Activated CD8-positive, alpha-beta T cell treated with anti-CD3 and anti-CD28 coated beads, Interleukin-2, amount 10 ng/mL, durations not matched to agents 7 days and 5 days (primary cell): ENCODE data around the gene ENDOV. TPM values are rescaled to one million over a fixed set of nuclear protein-coding genes. Genes with fewer than 3 reads are reported as not detected.
"Not testable (repeated sequence)": the region's sequence is repeated elsewhere in the genome, so short reads cannot be mapped to it uniquely, and the experiment has no call there.

ENCODE experiments used
- ATAC-seq: fragments of 150-1000 bp; cut with Tn5 transposase; one replicate; pipeline ENCODE4 v1.10.0; 2021; ENCODE audit warnings: moderate library complexity
- CTCF ChIA-PET: fragments of 350-600 bp; sonication (Branson Sonifier 250); formaldehyde crosslinking; loops from one replicate; lab custom pipeline; 2021; ENCODE audit warnings: antibody characterized with exemption; lab: Charles Lee
- POLR2A ChIA-PET: fragments of 350-600 bp; sonication (Branson Sonifier 250); formaldehyde crosslinking; loops from one replicate; lab custom pipeline; 2021; ENCODE audit warnings: antibody characterized with exemption; lab: Charles Lee
- DNase-seq: peaks from one replicate; pipeline ENCODE4 v3.0.0-alpha.2; 2020
- H3K27ac Mint-ChIP-seq: one replicate; pipeline ENCODE4 v1.8.0; 2021; ENCODE audit warnings: mild to moderate bottlenecking, mixed read lengths
- H3K27me3 Mint-ChIP-seq: one replicate; pipeline ENCODE4 v1.8.0; 2021; ENCODE audit warnings: low read depth, mixed read lengths
- H3K36me3 Mint-ChIP-seq: one replicate; pipeline ENCODE4 v1.8.0; 2021; ENCODE audit warnings: low read depth, mixed read lengths
- H3K4me1 Mint-ChIP-seq: one replicate; pipeline ENCODE4 v1.8.0; 2021; ENCODE audit warnings: low read depth, mixed read lengths
- H3K4me3 Mint-ChIP-seq: one replicate; pipeline ENCODE4 v1.8.0; 2021; ENCODE audit warnings: mild to moderate bottlenecking, mixed read lengths
- H3K9me3 Mint-ChIP-seq: one replicate; pipeline ENCODE4 v1.8.0; 2022; ENCODE audit warnings: mixed read lengths; ENCODE audit not compliant: insufficient read depth
- total RNA-seq, 2 experiments: library from RNA; stranded (reverse); gene quantifications; one replicate each; pipeline ENCODE4 v1.2.3, GENCODE V29; 2021

Gene ENDOV
- total RNA-seq, 2 experiments from 2014 or later, result 15.7 to 18.7 TPM

GRCh38 chr17:80389011-80389995, 25.7 kb upstream of the ENDOV start:
- ATAC-seq (no peak), DNase-seq (no peak)
- Mint-ChIP-seq H3K27me3 (no peaks in the 10 kb centered on the region), H3K9me3 (no peaks in the 10 kb centered on the region), H3K27ac (no peak overlapping the region), H3K4me1 (peaks cover 6% of the 10 kb centered on the region), H3K36me3 (peaks cover 81% of the 10 kb centered on the region), H3K4me3 (no peak overlapping the region)
- ChIA-PET POLR2A (no interaction called here), CTCF (no interaction called here)

GRCh38 chr17:80393241-80393890, 21.6 kb upstream of the ENDOV start:
- Mint-ChIP-seq H3K9me3 (no peaks in the 10 kb centered on the region), H3K4me3 (no peak overlapping the region), H3K27me3 (no peaks in the 10 kb centered on the region), H3K36me3 (peaks cover 64% of the 10 kb centered on the region), H3K27ac (no peak overlapping the region), H3K4me1 (peaks cover 11% of the 10 kb centered on the region)
- DNase-seq, result no peak
- ChIA-PET POLR2A (interaction anchor here (1.0 kb wide), 1 partner anchor 9 kb away, joined by 3 read pairs; no protein-coding TSS in a partner anchor), CTCF (no interaction called here)
- ATAC-seq, result no peak

GRCh38 chr17:80393961-80394360, 21.0 kb upstream of the ENDOV start:
- H3K4me3 Mint-ChIP-seq, result no peak overlapping the region
- H3K9me3 Mint-ChIP-seq, result no peaks in the 10 kb centered on the region
- peaks cover 11% of the 10 kb centered on the region for H3K4me1 Mint-ChIP-seq
- no peak for DNase-seq
- peaks cover 58% of the 10 kb centered on the region for H3K36me3 Mint-ChIP-seq
- H3K27me3 Mint-ChIP-seq, result no peaks in the 10 kb centered on the region
- POLR2A ChIA-PET, result interaction anchor here (1.0 kb wide), 1 partner anchor 9 kb away, joined by 3 read pairs; no protein-coding TSS in a partner anchor
- ATAC-seq, result no peak
- CTCF ChIA-PET, result no interaction called here
- H3K27ac Mint-ChIP-seq, result no peak overlapping the region

GRCh38 chr17:80394629-80395216, 20.2 kb upstream of the ENDOV start:
- CTCF ChIA-PET, result interaction anchor here (0.6 kb wide), 1 partner anchor 105 kb away, joined by 3 read pairs; no protein-coding TSS in a partner anchor
- H3K4me1 Mint-ChIP-seq, result peaks cover 9% of the 10 kb centered on the region
- H3K9me3 Mint-ChIP-seq, result no peaks in the 10 kb centered on the region
- H3K4me3 Mint-ChIP-seq, result no peak overlapping the region
- no peak for DNase-seq
- peaks cover 52% of the 10 kb centered on the region for H3K36me3 Mint-ChIP-seq
- no peaks in the 10 kb centered on the region for H3K27me3 Mint-ChIP-seq
- peak overlapping the region; percentile 24 for H3K27ac Mint-ChIP-seq
- POLR2A ChIA-PET, result interaction anchor here (0.6 to 1.0 kb wide), 3 partner anchors 9 to 165 kb away, joined by 3 to 5 read pairs (median 3); no protein-coding TSS in a partner anchor
- no peak for ATAC-seq

- Mint-ChIP-seq H3K36me3 (peaks cover 45% of the 10 kb centered on the region), H3K9me3 (no peaks in the 10 kb centered on the region), H3K4me3 (no peak overlapping the region), H3K27ac (peak overlapping the region; percentile 30), H3K27me3 (no peaks in the 10 kb centered on the region), H3K4me1 (peaks cover 9% of the 10 kb centered on the region)
- ATAC-seq (no peak), DNase-seq (no peak)
- ChIA-PET POLR2A (interaction anchor here (0.6 to 1.0 kb wide), 3 partner anchors 10 to 164 kb away, joined by 3 to 5 read pairs (median 3); no protein-coding TSS in a partner anchor), CTCF (no interaction called here)
These were observed 19.4 kb upstream of the ENDOV start for GRCh38 chr17:80395402-80396151.

GRCh38 chr17:80396157-80397033, 18.6 kb upstream of the ENDOV start:
- CTCF ChIA-PET, result no interaction called here
- POLR2A ChIA-PET, result interaction anchor here (0.8 kb wide), 1 partner anchor 37 kb away, joined by 4 read pairs; no protein-coding TSS in a partner anchor
- DNase-seq (no peak), ATAC-seq (peak; percentile 20)
- Mint-ChIP-seq H3K4me1 (peaks cover 9% of the 10 kb centered on the region), H3K9me3 (no peaks in the 10 kb centered on the region), H3K4me3 (no peak overlapping the region), H3K27ac (peak overlapping the region; percentile 40), H3K27me3 (no peaks in the 10 kb centered on the region), H3K36me3 (peaks cover 41% of the 10 kb centered on the region)

- no peak for DNase-seq
- Mint-ChIP-seq H3K4me1 (peaks cover 9% of the 10 kb centered on the region), H3K27ac (peak overlapping the region; percentile 40), H3K9me3 (no peaks in the 10 kb centered on the region), H3K27me3 (no peaks in the 10 kb centered on the region), H3K4me3 (peak overlapping the region; percentile 6), H3K36me3 (peaks cover 37% of the 10 kb centered on the region)
- ATAC-seq, result peak; percentile 24
- ChIA-PET CTCF (no interaction called here), POLR2A (interaction anchor here (0.8 kb wide), 1 partner anchor 38 kb away, joined by 4 read pairs; no protein-coding TSS in a partner anchor)
These were observed 18.0 kb upstream of the ENDOV start for GRCh38 chr17:80397034-80397387.

GRCh38 chr17:80397686-80398085, 17.3 kb upstream of the ENDOV start:
- H3K9me3 Mint-ChIP-seq, result no peaks in the 10 kb centered on the region
- no peak overlapping the region for H3K27ac Mint-ChIP-seq
- POLR2A ChIA-PET, result no interaction called here
- CTCF ChIA-PET, result no interaction called here
- H3K27me3 Mint-ChIP-seq, result no peaks in the 10 kb centered on the region
- ATAC-seq (no peak), DNase-seq (no peak)
- peaks cover 34% of the 10 kb centered on the region for H3K36me3 Mint-ChIP-seq
- H3K4me1 Mint-ChIP-seq, result peaks cover 9% of the 10 kb centered on the region
- H3K4me3 Mint-ChIP-seq, result no peak overlapping the region

- ATAC-seq, H3K36me3 Mint-ChIP-seq, POLR2A ChIA-PET, H3K27me3 Mint-ChIP-seq, CTCF ChIA-PET, H3K4me3 Mint-ChIP-seq, DNase-seq, H3K27ac Mint-ChIP-seq, H3K4me1 Mint-ChIP-seq, H3K9me3 Mint-ChIP-seq: not testable (repeated sequence)
These were observed 13.9 kb upstream of the ENDOV start for GRCh38 chr17:80401086-80401485.

GRCh38 chr17:80402102-80402501, 12.9 kb upstream of the ENDOV start:
- CTCF ChIA-PET, H3K27me3 Mint-ChIP-seq, H3K4me3 Mint-ChIP-seq, H3K27ac Mint-ChIP-seq, H3K36me3 Mint-ChIP-seq, H3K4me1 Mint-ChIP-seq, H3K9me3 Mint-ChIP-seq, ATAC-seq, DNase-seq, POLR2A ChIA-PET: not testable (repeated sequence)
